GM12801 (cell line): ENCODE measurements around the gene KIF13A.

Experiments
- CTCF ChIP-seq: IDR thresholded peaks from one replicate; pipeline ENCODE4 v1.5.1; 2011; ENCODE audit warnings: control low read depth; ENCODE audit not compliant: insufficient read length; ENCODE audit errors: extremely low read depth

Gene KIF13A

GRCh38 chr6:17917837-17918763 lies 69.3 kb downstream of the KIF13A start:
- TF ChIP-seq CTCF: no peak

- no peak for TF ChIP-seq CTCF
Observed at GRCh38 chr6:17914651-17915050, 72.8 kb downstream of the KIF13A start.

- TF ChIP-seq CTCF: no peak
Observed at GRCh38 chr6:17912521-17912920, 74.9 kb downstream of the KIF13A start.

GRCh38 chr6:17910189-17910588 lies 77.2 kb downstream of the KIF13A start:
- no peak for TF ChIP-seq CTCF

GRCh38 chr6:17908831-17909230 lies 78.6 kb downstream of the KIF13A start:
- TF ChIP-seq CTCF: no peak

- TF ChIP-seq CTCF: no peak
Observed at GRCh38 chr6:17907406-17908229, 79.8 kb downstream of the KIF13A start.
